Measurements from ENCODE around the gene HCRTR2. TPM values are rescaled to one million over a fixed set of nuclear protein-coding genes. Genes with fewer than 3 reads are reported as not detected.
"Not testable (repeated sequence)": the region's sequence is repeated elsewhere in the genome, so short reads cannot be mapped to it uniquely, and the experiment has no call there.

The HCRTR2 gene
- total RNA-seq, 6 experiments from 2014 or later: not detected

DNA sequence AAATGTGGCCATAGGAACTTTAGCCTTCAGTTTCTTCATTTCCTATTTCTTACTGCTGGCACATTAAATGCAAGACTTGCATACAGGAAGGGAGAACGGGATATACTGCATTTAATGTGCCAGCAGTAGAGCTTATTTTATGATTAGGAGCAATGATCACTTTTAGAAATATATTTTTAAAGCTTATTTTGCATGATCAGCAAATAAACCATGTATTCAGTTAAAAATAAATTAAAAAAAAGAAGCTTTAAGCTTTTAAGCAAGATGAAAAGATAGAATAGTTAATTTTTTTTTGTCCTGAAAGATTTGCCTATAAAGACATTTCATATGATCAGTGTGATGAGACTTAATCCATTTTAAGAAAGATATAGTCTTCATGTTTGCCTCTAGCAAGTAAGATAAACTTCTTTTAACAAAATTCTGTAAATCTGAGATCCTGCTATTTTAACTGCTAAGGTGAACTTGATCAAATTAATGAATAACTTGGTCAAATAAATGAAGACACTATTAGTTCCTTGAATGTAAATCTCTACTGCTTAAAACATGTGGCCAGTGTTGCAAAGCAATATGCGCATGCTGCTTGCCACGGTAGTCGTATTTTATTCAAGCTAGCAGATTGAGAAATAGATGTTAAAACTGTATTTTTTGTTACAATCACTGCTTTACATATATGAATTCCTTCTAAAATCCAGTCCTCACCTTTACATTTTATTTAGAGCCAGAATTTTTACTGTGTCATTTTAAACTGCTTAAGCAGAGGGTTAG lies 36.2 kb upstream of the HCRTR2 start:
- intact Hi-C loops (cut with DNase I): no loop called here
- Histone ChIP-seq H3K4me1 (no peaks in the 10 kb centered on the region), H3K27me3 (no peaks in the 10 kb centered on the region), H3K4me3 (no peak overlapping the region), H3K36me3 (no peaks in the 10 kb centered on the region), H3K9me3 (no peaks in the 10 kb centered on the region), H3K27ac (no peak overlapping the region)
- 50% methylated on average over 4 of the region's 4 CpGs for WGBS (ENCODE audit: insufficient coverage, low coverage, low lambda C conversion rate, missing lambda C conversion rate)
- TF ChIP-seq, protein P1, sequence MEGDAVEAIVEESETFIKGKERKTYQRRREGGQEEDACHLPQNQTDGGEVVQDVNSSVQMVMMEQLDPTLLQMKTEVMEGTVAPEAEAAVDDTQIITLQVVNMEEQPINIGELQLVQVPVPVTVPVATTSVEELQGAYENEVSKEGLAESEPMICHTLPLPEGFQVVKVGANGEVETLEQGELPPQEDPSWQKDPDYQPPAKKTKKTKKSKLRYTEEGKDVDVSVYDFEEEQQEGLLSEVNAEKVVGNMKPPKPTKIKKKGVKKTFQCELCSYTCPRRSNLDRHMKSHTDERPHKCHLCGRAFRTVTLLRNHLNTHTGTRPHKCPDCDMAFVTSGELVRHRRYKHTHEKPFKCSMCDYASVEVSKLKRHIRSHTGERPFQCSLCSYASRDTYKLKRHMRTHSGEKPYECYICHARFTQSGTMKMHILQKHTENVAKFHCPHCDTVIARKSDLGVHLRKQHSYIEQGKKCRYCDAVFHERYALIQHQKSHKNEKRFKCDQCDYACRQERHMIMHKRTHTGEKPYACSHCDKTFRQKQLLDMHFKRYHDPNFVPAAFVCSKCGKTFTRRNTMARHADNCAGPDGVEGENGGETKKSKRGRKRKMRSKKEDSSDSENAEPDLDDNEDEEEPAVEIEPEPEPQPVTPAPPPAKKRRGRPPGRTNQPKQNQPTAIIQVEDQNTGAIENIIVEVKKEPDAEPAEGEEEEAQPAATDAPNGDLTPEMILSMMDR (IDR thresholded peaks at IDR 0.05): no peak
- TF ChIP-seq POLR2A (IDR thresholded peaks at IDR 0.05): no peak
- no peak for DNase-seq
- no peak for ATAC-seq

- no peak for DNase-seq
- Histone ChIP-seq H3K4me3 (no peak overlapping the region), H3K9me3 (no peaks in the 10 kb centered on the region), H3K36me3 (no peaks in the 10 kb centered on the region), H3K4me1 (no peaks in the 10 kb centered on the region), H3K27ac (no peak overlapping the region), H3K27me3 (no peaks in the 10 kb centered on the region)
- ATAC-seq: no peak
- no peak for TF ChIP-seq POLR2A (IDR thresholded peaks at IDR 0.05)
- TF ChIP-seq, protein P1 (IDR thresholded peaks at IDR 0.05): no peak
- intact Hi-C loops (cut with DNase I): no loop called here
Observed at GRCh38 chr6:55141611-55142010, 32.7 kb upstream of the HCRTR2 start.

DNA sequence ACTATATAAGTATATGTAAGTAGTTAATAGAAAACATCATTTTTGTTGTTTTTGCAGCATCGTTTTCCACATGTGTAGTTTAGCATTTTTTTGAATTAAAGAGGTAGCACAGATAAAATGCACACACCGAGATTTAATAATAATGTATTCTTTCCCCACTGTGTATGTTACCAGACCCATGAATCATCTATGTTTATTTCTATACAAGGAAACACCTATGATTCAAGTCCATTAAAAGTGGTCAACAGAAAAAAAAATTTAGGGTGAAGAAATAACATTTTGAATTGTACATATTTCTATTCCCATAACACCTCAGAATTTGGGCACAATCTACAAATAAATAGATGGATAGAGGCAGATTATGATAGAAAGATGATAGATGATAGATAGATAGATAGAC lies 31.7 kb upstream of the HCRTR2 start:
- 54% methylated on average over 2 of the region's 2 CpGs for WGBS (ENCODE audit: insufficient coverage, low coverage, low lambda C conversion rate, missing lambda C conversion rate)
- Histone ChIP-seq H3K27me3 (no peaks in the 10 kb centered on the region), H3K27ac (no peak overlapping the region)

DNA sequence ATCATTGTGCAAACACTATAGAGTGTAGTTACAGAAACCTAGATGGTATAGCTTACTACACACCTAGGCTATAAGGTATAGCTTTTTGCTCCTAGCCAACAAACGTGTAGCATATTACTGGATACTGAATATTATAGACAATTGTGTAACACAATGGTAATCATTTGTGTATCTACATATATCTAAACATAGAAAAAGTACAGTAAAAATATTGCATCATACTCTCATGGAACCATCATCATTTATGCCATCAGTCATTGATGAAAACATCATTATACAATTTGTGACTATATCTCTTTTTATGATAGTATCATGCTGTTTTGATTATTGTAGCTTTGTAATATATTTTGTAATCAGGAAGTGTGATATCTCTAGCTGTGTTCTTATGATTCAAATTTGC lies 21.0 kb upstream of the HCRTR2 start:
- Histone ChIP-seq H3K4me1 (no peaks in the 10 kb centered on the region), H3K9me3 (no peaks in the 10 kb centered on the region), H3K27me3 (no peaks in the 10 kb centered on the region), H3K27ac (no peak overlapping the region), H3K36me3 (no peaks in the 10 kb centered on the region), H3K4me3 (no peak overlapping the region)
- DNase-seq (no peak), ATAC-seq (no peak)
- intact Hi-C loops (cut with DNase I): no loop called here
- WGBS (ENCODE audit: insufficient coverage, low coverage, low lambda C conversion rate, missing lambda C conversion rate): 20% methylated on average over 1 of the region's 1 CpG
- TF ChIP-seq, protein P1 (IDR thresholded peaks at IDR 0.05): no peak
- TF ChIP-seq POLR2A (IDR thresholded peaks at IDR 0.05): no peak

More for the DNA sequence above, 31.7 kb upstream of the HCRTR2 start:
- Histone ChIP-seq H3K9me3 (no peaks in the 10 kb centered on the region), H3K4me1 (no peaks in the 10 kb centered on the region), H3K4me3 (no peak overlapping the region), H3K36me3 (no peaks in the 10 kb centered on the region)
- intact Hi-C loops (cut with DNase I): no loop called here
- DNase-seq (no peak), ATAC-seq (no peak)
- no peak for TF ChIP-seq POLR2A (IDR thresholded peaks at IDR 0.05)
- TF ChIP-seq, protein P1 (IDR thresholded peaks at IDR 0.05): no peak

DNA sequence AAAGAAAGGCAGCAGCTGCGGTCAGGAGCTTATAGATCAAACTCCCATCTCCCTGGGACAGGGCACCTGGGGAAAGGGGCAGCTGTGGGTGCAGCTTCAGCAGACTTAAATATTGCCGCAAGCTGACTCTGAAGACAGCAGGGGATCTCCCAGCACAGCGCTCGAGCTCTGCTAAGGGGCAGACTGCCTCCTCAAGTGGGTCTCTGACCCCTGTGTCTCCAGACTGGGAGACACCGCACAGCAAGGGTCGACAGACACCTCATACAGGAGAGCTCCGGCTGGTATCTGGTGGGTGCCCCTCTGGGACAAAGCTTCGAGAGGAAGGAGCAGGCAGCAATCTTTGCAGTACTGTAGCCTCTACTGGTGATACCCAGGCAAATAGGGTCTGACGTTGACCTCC lies 15.5 kb upstream of the HCRTR2 start:
- WGBS (ENCODE audit: insufficient coverage, low coverage, low lambda C conversion rate, missing lambda C conversion rate): 35% methylated on average over 2 of the region's 9 CpGs
- H3K27me3 ChIP-seq; H3K9me3 ChIP-seq; ATAC-seq; H3K4me3 ChIP-seq; intact Hi-C loops (cut with DNase I); H3K4me1 ChIP-seq; H3K27ac ChIP-seq; H3K36me3 ChIP-seq: not testable (repeated sequence)
- peak in 1 of 3 donors; percentile 24 for DNase-seq
